Erythroblast (primary cell): ENCODE measurements around the gene SERPINC1.
"Not testable (repeated sequence)": the region's sequence is repeated elsewhere in the genome, so short reads cannot be mapped to it uniquely, and the experiment has no call there.

ENCODE experiments used
- GATA1 ChIP-seq: IDR thresholded peaks from 2 replicates; pipeline ENCODE4 v1.6.1; 2011; ENCODE audit warnings: low read depth, mild to moderate bottlenecking, control low read depth, low read length, moderate library complexity
- POLR2A ChIP-seq: IDR thresholded peaks from 2 replicates; pipeline ENCODE4 v1.6.1; 2011; ENCODE audit warnings: mild to moderate bottlenecking, low read length

GRCh38 chr1:173859547-173859946, 57.6 kb downstream of the SERPINC1 start:
- peak; percentile 4 for TF ChIP-seq POLR2A
- not testable (repeated sequence) for TF ChIP-seq GATA1
